Keratinocyte (primary cell): Measurements from ENCODE around the gene ICA1L. TPM values are rescaled to one million over a fixed set of nuclear protein-coding genes. Genes with fewer than 3 reads are reported as not detected.

Source experiments
- DNase-seq: peaks from one replicate; pipeline ENCODE4 v3.0.0-alpha.2; 2011; ENCODE audit warnings: low read depth, missing footprints, low spot score
- FAIRE-seq: peaks from 2 replicates; lab custom pipeline; 2011; peaks lifted over from hg19 to GRCh38; lab: Jason Lieb, UNC
- H2AFZ ChIP-seq: 2 replicates; pipeline ENCODE4 v1.6.0; 2012; ENCODE audit warnings: low read length, control low read depth, inconsistent platforms; ENCODE audit not compliant: control insufficient read depth
- H3K27ac ChIP-seq: 2 replicates; pipeline ENCODE4 v1.5.1; 2011; ENCODE audit warnings: low read length; ENCODE audit not compliant: control insufficient read depth, insufficient read depth
- H3K27me3 ChIP-seq: 3 replicates; pipeline ENCODE4 v1.6.0; 2011; ENCODE audit warnings: low read length; ENCODE audit not compliant: control insufficient read depth, insufficient read depth; ENCODE audit errors: extremely low read depth
- H3K36me3 ChIP-seq, 2 experiments: 2 replicates in 1 of 2; 3 replicates in 1 of 2; pipeline ENCODE4 v1.5.1; 2011; ENCODE audit warnings: low read length in 2 of 2, mild to moderate bottlenecking in 1 of 2; ENCODE audit not compliant: control insufficient read depth in 2 of 2, insufficient read depth in 2 of 2; ENCODE audit errors: extremely low read depth in 1 of 2
- H3K4me1 ChIP-seq: 3 replicates; pipeline ENCODE4 v1.5.1; 2011; ENCODE audit warnings: low read length; ENCODE audit not compliant: control insufficient read depth, insufficient read depth; ENCODE audit errors: extremely low read depth
- H3K4me2 ChIP-seq: 3 replicates; pipeline ENCODE4 v1.6.0; 2011; ENCODE audit warnings: low read depth, low read length; ENCODE audit not compliant: control insufficient read depth, insufficient read depth; ENCODE audit errors: extremely low read depth
- H3K4me3 ChIP-seq, 3 experiments: fragments of 200-600 bp in 1 of 3; sonication (generic) in 1 of 3; 2 replicates in 2 of 3; 3 replicates in 1 of 3; pipeline ENCODE4 v1.5.1; 2011 to 2016; ENCODE audit warnings: low read length in 3 of 3, mild to moderate bottlenecking in 3 of 3, control low read depth in 2 of 3, inconsistent platforms in 1 of 3, low read depth in 1 of 3, mixed read lengths in 1 of 3, mixed run types in 1 of 3, moderate library complexity in 1 of 3; ENCODE audit not compliant: control insufficient read depth in 2 of 3, insufficient read depth in 2 of 3; ENCODE audit errors: extremely low read depth in 1 of 3
- H3K79me2 ChIP-seq: 2 replicates; pipeline ENCODE4 v1.6.0; 2012; ENCODE audit warnings: low read length; ENCODE audit not compliant: control insufficient read depth, insufficient read depth
- H3K9ac ChIP-seq: 3 replicates; pipeline ENCODE4 v1.6.0; 2011; ENCODE audit warnings: low read length; ENCODE audit not compliant: control insufficient read depth, insufficient read depth; ENCODE audit errors: extremely low read depth
- H3K9me1 ChIP-seq: 3 replicates; pipeline ENCODE4 v1.6.0; 2011; ENCODE audit warnings: low read length; ENCODE audit not compliant: control insufficient read depth, insufficient read depth; ENCODE audit errors: extremely low read depth
- H3K9me3 ChIP-seq: 2 replicates; pipeline ENCODE4 v1.5.1; 2012; ENCODE audit warnings: low read depth, low read length; ENCODE audit not compliant: control insufficient read depth
- H4K20me1 ChIP-seq: 3 replicates; pipeline ENCODE4 v1.6.0; 2011; ENCODE audit warnings: low read length; ENCODE audit not compliant: control insufficient read depth, insufficient read depth; ENCODE audit errors: extremely low read depth
- EZH2 ChIP-seq: IDR thresholded peaks from one replicate; pipeline ENCODE4 v1.6.1; 2012; ENCODE audit warnings: inconsistent platforms, mild to moderate bottlenecking, low read length, moderate library complexity
- dilution Hi-C: fragments of 300-500 bp; cut with MboI; formaldehyde crosslinking; loops from one replicate; pipeline ENCODE4 v1.7.0; 2020; ENCODE audit warnings: low sequenced_read_pairs; ENCODE audit not compliant: extremely low pct_ligation_motif_present
- polyA plus RNA-seq, 5 experiments: library from polyadenylated mRNA; depleted of rRNA in 3 of 5; stranded (reverse) in 3 of 5; stranded (forward) in 1 of 5; unstranded in 1 of 5; fragments of >200 nt; gene quantifications; 1 replicate in 1 of 5; 2 replicates in 3 of 5; 3 replicates in 1 of 5; pipeline versions ENCODE4 v1.2.1 to v1.2.3, GENCODE V29; 2011 to 2012; ENCODE audit warnings: missing spikeins in 2 of 5, low read depth in 1 of 5, low replicate concordance in 1 of 5
- TF ChIP-seq, protein P1 (sequence below), 3 experiments: IDR thresholded peaks in 1 of 3; conservative IDR thresholded peaks in 1 of 3; optimal IDR thresholded peaks in 1 of 3; 2 replicates in 2 of 3; 3 replicates in 1 of 3; pipeline versions ENCODE3 to v1.5.1; 2011; ENCODE audit warnings: low read length in 3 of 3, mild to moderate bottlenecking in 3 of 3, moderate library complexity in 2 of 3, control low read depth in 1 of 3, inconsistent platforms in 1 of 3; ENCODE audit not compliant: insufficient read depth in 2 of 3; ENCODE audit errors: extremely low read depth in 1 of 3

Gene ICA1L
- polyA plus RNA-seq, 1 donor (not counting 4 experiments of a cell fraction or from before 2014, with no cell fraction given) = 2.2 TPM

DNA sequence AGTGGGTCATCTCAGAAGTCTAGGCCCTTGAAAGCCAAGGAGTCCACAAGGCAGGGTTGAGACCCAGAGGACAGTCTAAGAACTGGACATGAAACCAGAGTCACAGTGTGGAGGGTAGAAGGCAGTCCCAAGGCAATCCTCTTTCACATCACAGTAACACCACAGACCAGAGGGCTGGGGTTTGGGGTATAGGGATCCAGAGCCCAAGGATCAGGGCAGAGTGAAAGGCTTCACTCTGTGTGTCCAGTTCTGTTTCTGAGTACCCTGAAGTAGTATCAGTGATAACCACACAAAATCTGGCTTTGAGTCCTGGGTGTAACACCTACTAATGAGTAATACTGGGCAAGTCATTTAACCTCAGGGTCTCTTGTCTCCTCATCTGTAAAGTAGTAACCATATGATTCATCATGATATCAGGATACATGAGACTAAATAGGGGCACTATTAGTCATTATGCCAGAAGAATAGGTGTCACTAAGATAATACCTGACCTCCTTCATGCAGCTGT, 91.0 kb downstream of the ICA1L start:
- DNase-seq = peak; percentile 75

GRCh38 chr2:202778217-202778616, 93.3 kb downstream of the ICA1L start:
- no peaks in the 10 kb centered on the region for H3K79me2 ChIP-seq
- H3K9ac ChIP-seq = no peak overlapping the region
- peaks cover 10% of the 10 kb centered on the region for H3K4me1 ChIP-seq
- no peak overlapping the region for H3K4me2 ChIP-seq
- H3K9me3 ChIP-seq = no peaks in the 10 kb centered on the region
- H3K9me1 ChIP-seq = no peaks in the 10 kb centered on the region
- no peak overlapping the region for H3K27ac ChIP-seq
- dilution Hi-C loops = no loop called here
- TF ChIP-seq, protein P1, sequence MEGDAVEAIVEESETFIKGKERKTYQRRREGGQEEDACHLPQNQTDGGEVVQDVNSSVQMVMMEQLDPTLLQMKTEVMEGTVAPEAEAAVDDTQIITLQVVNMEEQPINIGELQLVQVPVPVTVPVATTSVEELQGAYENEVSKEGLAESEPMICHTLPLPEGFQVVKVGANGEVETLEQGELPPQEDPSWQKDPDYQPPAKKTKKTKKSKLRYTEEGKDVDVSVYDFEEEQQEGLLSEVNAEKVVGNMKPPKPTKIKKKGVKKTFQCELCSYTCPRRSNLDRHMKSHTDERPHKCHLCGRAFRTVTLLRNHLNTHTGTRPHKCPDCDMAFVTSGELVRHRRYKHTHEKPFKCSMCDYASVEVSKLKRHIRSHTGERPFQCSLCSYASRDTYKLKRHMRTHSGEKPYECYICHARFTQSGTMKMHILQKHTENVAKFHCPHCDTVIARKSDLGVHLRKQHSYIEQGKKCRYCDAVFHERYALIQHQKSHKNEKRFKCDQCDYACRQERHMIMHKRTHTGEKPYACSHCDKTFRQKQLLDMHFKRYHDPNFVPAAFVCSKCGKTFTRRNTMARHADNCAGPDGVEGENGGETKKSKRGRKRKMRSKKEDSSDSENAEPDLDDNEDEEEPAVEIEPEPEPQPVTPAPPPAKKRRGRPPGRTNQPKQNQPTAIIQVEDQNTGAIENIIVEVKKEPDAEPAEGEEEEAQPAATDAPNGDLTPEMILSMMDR (optimal IDR thresholded peaks at IDR 0.05 in 1 of 3, IDR thresholded peaks at IDR 0.05 in 1 of 3, conservative IDR thresholded peaks at IDR 0.05 in 1 of 3; ENCODE audit: extremely low read depth in 1 of 3, insufficient read depth in 2 of 3, low read length in 3 of 3) = no peak
- TF ChIP-seq EZH2 = no peak
- no peak overlapping the region for H3K4me3 ChIP-seq
- H2AFZ ChIP-seq = no peak overlapping the region
- DNase-seq (no peak), FAIRE-seq (no peak)
- H4K20me1 ChIP-seq = no peaks in the 10 kb centered on the region
- no peaks in the 10 kb centered on the region for H3K27me3 ChIP-seq
- no peaks in the 10 kb centered on the region for H3K36me3 ChIP-seq

More for the DNA sequence above, 91.0 kb downstream of the ICA1L start:
- peak overlapping the region; percentile 57 for H3K4me2 ChIP-seq
- no peak overlapping the region for H2AFZ ChIP-seq
- no peaks in the 10 kb centered on the region for H3K9me1 ChIP-seq
- H3K79me2 ChIP-seq = no peaks in the 10 kb centered on the region
- H3K27ac ChIP-seq = peak overlapping the region; percentile 62
- H3K36me3 ChIP-seq = no peaks in the 10 kb centered on the region
- dilution Hi-C loops = no loop called here
- no peak overlapping the region for H3K4me3 ChIP-seq
- H3K27me3 ChIP-seq = no peaks in the 10 kb centered on the region
- no peaks in the 10 kb centered on the region for H4K20me1 ChIP-seq
- H3K4me1 ChIP-seq = peaks cover 10% of the 10 kb centered on the region
- H3K9ac ChIP-seq = peak overlapping the region; percentile 53
- TF ChIP-seq, protein P1 (optimal IDR thresholded peaks at IDR 0.05 in 1 of 3, IDR thresholded peaks at IDR 0.05 in 1 of 3, conservative IDR thresholded peaks at IDR 0.05 in 1 of 3; ENCODE audit: extremely low read depth in 1 of 3, insufficient read depth in 2 of 3, low read length in 3 of 3) = no peak
- no peak for TF ChIP-seq EZH2
- no peaks in the 10 kb centered on the region for H3K9me3 ChIP-seq
- FAIRE-seq = peak; percentile 92
